Activated T-cell treated with anti-CD3 and anti-CD28 coated beads for 48 hours (primary cell): ENCODE data around the gene RNPEP.
"Not testable (repeated sequence)": the region's sequence is repeated elsewhere in the genome, so short reads cannot be mapped to it uniquely, and the experiment has no call there.

Source experiments
- DNase-seq: peaks from one replicate; pipeline ENCODE4 v3.0.0-alpha.2; 2020; ENCODE audit warnings: low read depth

RNPEP gene

DNA sequence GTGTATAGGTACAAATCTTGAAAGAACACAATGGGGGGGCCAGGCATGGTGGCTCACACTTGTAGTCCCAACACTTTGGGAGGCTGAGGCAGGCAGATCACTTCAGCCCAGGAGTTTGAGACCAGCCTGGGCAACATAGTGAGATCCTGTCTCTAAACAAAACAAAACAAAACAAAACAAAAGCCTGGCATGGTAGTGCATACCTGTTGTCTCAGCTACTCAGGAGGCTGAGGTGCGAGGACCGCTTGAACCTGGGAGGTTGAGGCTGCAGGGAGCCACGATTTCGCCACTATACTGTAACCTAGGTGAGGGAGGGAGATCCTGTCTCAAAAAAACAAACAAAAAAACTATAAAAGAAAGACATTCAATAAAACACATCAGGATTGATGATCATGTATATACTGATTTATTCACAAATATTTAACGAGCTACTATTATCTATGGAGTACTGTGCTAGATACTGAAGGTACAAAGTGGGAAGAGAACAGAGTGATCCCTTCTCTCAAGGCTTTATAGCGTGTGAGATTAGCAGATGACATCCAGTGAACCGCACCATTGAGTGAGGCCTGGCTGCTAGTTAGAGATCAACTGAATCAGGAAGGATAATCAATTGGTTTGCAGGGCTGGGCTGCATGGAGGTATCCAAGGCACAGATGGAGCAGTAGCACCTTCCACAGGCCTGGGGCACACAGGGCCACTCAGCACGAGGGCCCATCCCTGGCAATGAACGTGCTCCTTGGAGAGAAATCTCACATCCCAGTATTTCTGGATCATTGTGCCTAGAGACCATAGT, 54.3 kb downstream of the RNPEP start:
- no peak for DNase-seq

DNA sequence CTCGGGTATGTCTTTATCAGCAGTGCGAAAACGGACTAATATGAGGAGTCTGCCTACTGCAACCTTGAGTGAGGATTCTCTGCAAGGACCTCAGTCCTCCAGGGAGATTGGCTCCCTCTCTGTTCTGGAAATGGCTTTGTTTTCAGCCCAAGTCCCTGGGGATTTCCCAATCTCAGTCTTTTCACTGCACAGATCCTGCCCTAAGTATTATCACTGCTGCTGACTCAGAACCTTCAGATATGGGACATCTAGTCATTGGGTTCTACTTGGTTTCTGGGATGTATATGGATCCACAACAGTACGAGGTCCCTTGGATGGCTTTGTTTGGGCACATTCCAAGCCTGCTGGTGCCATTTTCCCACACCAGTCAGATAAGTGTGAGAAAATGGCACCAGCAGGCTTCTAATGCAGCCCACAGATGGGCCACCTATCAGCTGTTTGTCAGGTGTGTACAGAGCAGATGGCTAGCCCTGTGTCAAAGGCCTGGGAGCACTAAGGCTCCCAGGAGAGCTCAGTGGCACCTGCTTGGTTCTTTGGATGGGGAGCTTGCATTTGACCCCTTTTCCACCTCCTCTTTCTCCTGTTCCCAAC, 55.4 kb downstream of the RNPEP start:
- no peak for DNase-seq

DNA sequence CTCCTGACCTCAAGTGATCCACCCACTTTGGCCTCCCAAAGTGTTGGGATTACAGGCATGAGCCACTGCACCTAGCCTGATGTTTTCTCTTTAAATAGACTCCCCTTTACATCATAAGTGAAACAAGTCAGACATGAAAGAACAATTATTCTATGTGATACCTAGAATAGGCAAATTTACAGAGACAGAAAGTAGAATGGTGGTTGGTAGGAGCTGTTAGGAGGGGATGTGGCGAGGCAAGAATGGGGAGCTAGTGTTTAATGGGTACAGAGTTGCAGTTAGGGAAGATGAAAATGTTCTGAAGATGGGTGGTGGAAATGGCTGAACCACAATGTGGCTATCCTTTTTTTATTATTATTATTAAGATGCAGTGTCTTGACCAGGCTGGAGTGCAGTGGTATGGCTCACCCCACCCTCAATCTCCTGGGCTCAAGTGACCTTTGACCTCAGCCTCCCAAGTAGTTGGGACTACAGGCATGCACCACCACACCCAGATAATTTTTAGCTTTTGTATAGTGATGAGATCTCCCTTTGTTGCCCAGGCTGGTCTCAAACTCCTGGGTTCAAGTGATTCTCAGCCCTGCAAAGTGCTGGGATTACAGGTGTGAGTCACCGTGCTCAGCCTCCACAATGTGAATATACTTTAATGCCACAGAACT, 56.4 kb downstream of the RNPEP start:
- no peak for DNase-seq

DNA sequence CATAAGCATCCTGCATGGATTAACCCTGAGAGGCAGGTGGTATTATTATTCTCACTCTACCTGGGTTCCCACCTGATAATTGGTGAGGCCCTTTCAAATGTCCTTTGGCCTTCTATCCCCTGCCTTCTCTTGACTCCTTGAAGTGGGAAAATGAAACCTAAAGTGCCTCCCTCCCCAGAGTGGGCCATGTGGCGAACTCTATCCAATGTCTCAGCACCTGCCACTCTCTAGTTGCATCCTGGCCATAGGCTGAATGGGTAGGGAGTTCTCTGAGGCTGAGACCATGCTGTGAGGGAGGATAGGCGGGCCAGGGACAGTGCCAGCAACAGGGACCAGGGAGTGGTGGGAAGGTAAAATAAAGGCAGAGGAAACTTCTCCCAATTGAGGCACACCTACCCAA, 63.3 kb downstream of the RNPEP start:
- no peak for DNase-seq

DNA sequence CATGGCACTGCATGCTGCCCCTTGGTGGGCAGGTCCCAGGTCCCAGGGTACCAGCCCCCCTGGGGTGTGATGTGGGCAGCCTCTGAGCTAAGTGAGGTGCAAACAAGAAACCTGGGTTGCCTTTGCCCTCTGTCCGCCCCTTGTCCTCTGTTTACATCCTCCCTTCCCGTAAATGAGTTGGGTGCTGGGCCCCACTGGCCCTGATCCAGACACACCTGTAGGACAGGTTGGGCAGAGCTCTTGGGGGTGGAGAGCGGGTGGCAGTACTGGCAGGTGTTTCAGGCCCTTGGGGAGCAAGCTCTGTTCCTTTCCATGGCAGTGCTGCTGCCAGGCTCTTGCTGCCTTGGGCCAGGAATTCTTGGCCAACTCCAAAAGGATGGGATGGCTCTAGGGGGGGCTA, 63.8 kb downstream of the RNPEP start:
- no peak for DNase-seq

DNA sequence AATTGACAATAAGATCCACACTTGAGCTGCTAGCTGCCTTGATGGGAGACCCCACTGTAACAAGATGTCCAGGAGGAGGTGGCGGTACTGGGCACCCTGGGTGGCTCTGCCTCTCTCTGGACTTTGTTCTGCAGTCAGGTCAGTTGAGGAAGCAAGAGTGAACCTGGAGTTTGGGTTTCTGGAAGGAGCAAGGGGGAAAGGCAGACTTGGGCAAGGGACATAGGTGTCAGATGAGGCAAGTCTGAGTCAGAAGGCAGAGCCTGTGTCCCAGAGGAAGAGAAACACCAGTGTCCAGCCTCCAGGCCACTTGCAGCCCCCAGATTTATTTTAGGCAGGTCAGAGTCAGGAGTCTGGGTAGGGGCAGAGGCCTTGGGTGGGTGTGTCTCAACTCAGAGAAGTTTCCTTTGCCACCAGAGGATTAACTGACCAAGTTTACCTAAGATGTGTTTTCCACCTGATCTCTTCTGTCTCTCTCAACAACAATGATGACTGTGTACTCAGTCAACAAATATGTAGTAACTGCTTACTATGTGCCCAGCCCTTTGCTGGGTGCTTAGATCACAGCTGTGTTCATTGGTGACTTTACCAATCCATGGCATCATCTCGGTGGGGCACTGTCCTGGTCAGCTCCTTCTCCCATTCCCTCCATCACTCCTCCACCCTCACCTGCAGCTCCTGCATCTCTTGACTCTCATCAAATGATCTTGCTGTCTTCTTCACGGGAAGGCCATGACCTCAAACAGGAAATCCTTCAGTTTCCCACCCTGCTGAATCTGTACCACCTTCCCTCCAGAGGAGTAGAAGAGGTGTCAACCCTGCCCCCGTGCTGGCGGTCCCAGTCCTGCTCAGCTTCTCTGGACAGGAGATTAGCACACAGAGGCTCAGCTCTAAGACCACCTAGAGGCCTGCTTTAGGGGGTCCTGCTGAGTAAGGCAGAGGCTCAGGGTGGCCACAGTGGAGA, 64.6 kb downstream of the RNPEP start:
- DNase-seq, result no peak

DNA sequence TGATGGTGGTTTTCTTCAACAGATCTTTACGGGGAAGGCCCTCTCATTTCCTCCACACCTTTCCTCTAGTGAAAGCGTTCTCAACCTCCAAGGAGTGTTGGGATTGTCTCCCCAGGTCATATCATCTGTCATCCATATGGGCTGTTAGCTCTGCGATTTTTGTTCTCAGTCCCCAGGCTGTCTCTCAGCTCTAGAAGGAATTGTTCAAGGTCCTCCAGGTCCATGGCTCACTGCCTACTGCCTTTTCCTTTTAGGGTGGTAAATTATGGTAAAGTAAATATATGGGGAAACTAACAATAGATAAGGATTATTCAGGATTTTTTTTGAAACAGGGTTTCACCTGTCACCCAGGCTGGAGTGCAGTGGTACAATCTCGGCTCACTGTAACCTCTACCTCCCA, 65.5 kb downstream of the RNPEP start:
- DNase-seq, result no peak

DNA sequence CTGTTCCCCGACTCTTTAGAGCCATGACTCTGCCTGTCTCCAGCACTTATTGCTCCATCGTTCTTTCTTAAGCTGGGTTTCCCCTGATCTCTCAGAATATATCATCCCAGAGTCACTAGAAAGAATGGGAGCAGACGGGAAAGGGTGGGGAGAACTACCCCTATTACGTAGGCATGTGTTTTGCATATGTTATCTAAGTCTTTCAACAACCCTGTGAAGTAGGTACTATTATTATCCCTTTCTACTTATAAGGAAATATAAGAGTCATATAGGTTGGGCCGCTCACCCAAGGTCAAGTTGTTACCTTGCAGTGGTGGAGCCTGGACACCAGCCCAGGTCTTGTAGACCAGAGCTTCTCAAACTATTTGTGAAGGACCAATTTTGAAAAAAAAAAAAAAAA, 66.7 kb downstream of the RNPEP start:
- no peak for DNase-seq

DNA sequence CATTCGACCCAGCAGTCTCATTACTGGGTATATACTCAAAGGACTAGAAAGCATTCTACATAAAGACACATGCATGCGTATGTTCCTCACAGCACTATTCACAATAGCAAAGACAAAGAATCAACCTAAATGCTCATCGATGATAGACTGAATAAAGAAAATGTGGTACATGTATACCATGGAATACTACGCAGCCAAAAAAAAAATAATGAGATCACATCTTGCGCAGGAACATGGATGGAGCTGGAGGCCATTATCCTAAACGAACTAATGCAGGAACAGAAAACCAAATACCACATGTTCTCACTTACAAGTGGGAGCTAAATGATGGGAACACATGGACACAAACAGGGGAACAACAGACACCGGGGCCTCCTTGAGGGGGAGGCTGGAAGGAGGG, 71.6 kb downstream of the RNPEP start:
- no peak for DNase-seq

DNA sequence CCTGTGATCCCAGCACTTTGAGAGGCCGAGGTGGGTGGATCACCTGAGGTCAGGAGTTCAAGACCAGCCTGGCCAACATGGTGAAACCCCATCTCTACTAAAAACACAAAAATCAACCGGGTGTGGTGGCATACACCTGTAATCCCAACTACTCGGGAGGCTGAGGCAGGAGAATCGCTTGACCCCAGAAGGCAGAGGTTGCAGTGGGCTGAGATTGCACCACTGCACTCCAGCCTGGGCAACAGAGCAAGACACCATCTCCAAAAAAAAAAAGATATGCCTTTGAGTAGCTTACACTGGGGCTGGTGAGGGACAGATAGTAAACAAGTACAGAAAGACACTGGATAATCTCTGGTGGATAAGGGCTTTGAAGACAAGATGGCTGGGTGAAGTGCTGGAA, 72.2 kb downstream of the RNPEP start:
- not testable (repeated sequence) for DNase-seq
